ENCODE results near the gene TAX1BP1.

DNA sequence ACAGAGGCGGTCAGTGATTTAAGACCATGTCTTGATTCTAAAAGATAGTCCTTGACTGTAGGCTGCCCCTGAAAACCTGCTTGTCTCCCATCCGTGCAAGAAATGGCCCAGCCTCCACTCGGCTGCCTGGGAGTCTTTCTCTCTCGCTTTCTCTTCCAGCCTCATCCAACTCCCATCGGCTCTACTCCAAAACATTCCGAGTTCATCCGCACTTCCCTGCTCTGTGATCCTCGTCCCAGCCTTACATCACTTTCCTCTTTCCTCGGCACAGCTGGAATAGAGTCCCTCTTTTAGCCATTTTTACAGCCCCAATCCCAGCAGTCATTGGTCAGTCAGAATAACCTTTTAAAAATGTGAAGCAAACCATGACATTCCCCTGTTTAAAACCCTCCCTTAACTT lies 135.1 kb downstream of the TAX1BP1 start:
- TF ChIP-seq CTCF (IDR thresholded peaks at IDR 0.05; ENCODE audit: low read length) = no peak
- TF ChIP-seq EZH2 (optimal IDR thresholded peaks at IDR 0.05; ENCODE audit: low read depth, low read length) = no peak
- no peak for TF ChIP-seq EZH2phosphoT487 (IDR thresholded peaks at IDR 0.05; ENCODE audit: low read length)

All from MM.1S (cell line).